Measurements from ENCODE around the gene GTSE1.

GTSE1 gene

GRCh38 chr22:46369716-46370583, 73.3 kb downstream of the GTSE1 start:
- H3K4me3 ChIP-seq (ENCODE audit: low read length), result no peak overlapping the region
- no peak for DNase-seq (ENCODE audit: low read depth, low spot score)

GRCh38 chr22:46370584-46371291, 74.1 kb downstream of the GTSE1 start:
- H3K4me3 ChIP-seq (ENCODE audit: low read length), result no peak overlapping the region
- DNase-seq (ENCODE audit: low read depth, low spot score), result no peak

DNA sequence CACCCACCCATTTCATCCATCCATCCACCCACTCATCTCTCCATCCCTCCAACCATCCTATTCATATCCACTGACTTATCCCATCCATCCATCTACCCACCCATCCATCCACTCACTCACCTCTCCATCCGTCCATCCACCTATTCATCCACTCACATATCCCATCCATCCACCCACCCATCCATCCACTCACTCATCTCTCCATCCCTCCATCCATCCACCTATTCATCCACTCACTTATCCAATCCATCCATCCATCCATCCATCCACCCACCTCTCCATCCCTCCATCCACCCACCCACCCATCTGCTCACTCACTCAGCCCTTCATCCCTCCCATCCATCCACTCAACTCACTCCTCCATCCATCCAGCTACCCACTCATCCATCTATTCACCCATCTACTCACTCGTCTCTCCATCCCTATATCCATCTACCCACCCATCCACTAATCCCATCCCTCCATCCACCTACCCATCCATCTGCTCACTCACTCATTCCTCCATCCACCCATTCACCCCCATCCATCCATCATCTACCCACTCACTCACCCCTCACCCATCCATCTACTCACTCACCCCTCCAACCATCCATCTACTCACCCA, 75.1 kb downstream of the GTSE1 start:
- H3K4me3 ChIP-seq (ENCODE audit: low read length), result no peak overlapping the region
- no peak for DNase-seq (ENCODE audit: low read depth, low spot score)

- no peak for DNase-seq (ENCODE audit: low read depth, low spot score)
- H3K4me3 ChIP-seq (ENCODE audit: low read length), result no peak overlapping the region
These were observed 76.0 kb downstream of the GTSE1 start for GRCh38 chr22:46372686-46373085.

DNA sequence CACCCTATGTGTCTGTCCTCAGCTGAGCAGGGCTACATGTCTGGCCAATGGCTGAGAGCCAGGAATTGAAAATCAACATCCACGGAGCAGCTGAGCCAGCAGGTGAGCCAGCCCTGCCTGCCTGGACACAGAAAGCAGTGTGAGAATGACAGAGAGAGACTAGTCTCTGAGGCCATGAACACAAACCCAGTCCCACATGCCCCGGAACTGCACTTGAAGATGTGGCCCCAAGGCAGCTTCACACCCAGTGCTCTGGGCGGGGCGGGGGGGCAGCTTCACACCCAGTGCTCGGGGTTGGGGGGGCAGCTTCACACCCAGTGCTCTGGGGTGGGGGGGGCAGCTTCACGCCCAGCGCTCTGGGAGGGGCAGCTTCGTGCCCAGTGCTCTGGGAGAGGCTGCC, 76.5 kb downstream of the GTSE1 start:
- no peak for DNase-seq (ENCODE audit: low read depth, low spot score)

GRCh38 chr22:46373921-46374662, 77.4 kb downstream of the GTSE1 start:
- no peak overlapping the region for H3K4me3 ChIP-seq (ENCODE audit: low read length)
- peak; percentile 91 for DNase-seq (ENCODE audit: low read depth, low spot score)

More for the DNA sequence above, 76.5 kb downstream of the GTSE1 start:
- H3K4me3 ChIP-seq (ENCODE audit: low read length), result no peak overlapping the region

GRCh38 chr22:46374663-46375474, 78.2 kb downstream of the GTSE1 start:
- H3K4me3 ChIP-seq (ENCODE audit: low read length), result no peak overlapping the region
- no peak for DNase-seq (ENCODE audit: low read depth, low spot score)

- H3K4me3 ChIP-seq (ENCODE audit: low read length), result no peak overlapping the region
- no peak for DNase-seq (ENCODE audit: low read depth, low spot score)
These were observed 79.4 kb downstream of the GTSE1 start for GRCh38 chr22:46376111-46376510.

- DNase-seq (ENCODE audit: low read depth, low spot score), result no peak
- H3K4me3 ChIP-seq (ENCODE audit: low read length), result no peak overlapping the region
These were observed 80.3 kb downstream of the GTSE1 start for GRCh38 chr22:46376908-46377524.

- no peak for DNase-seq (ENCODE audit: low read depth, low spot score)
- no peak overlapping the region for H3K4me3 ChIP-seq (ENCODE audit: low read length)
These were observed 81.1 kb downstream of the GTSE1 start for GRCh38 chr22:46377525-46378425.

- DNase-seq (ENCODE audit: low read depth, low spot score), result no peak
- H3K4me3 ChIP-seq (ENCODE audit: low read length), result no peak overlapping the region
These were observed 81.9 kb downstream of the GTSE1 start for GRCh38 chr22:46378426-46379065.

- no peak overlapping the region for H3K4me3 ChIP-seq (ENCODE audit: low read length)
- no peak for DNase-seq (ENCODE audit: low read depth, low spot score)
These were observed 82.6 kb downstream of the GTSE1 start for GRCh38 chr22:46379066-46379930.

DNA sequence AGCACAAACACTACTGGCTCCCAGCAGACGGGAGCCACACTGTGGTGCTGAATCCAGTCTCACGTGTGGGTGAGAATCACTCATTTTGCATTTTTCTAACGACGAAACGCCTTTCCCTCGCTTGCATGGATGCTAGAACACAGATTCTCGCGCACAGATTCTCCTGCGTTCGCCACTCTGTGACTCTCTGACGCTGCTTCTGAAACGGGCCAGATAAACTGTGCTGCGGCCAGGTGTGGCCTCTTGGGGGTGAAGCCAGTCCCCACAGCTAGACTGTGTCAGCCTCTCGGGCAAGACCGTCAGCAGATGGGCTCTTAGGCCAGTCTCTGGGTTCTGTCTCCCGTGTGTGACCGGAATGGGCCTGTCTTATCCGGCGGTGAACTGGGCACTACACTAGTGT, 83.4 kb downstream of the GTSE1 start:
- H3K4me3 ChIP-seq (ENCODE audit: low read length), result no peak overlapping the region

More for the DNA sequence above, 83.4 kb downstream of the GTSE1 start:
- no peak for DNase-seq (ENCODE audit: low read depth, low spot score)

Measured in Jurkat, Clone E6-1 (cell line).